ENCODE data around the gene TASP1. TPM values are rescaled to one million over a fixed set of nuclear protein-coding genes. Genes with fewer than 3 reads are reported as not detected.
"Not testable (repeated sequence)": the region's sequence is repeated elsewhere in the genome, so short reads cannot be mapped to it uniquely, and the experiment has no call there.

TASP1 gene
- total and polyA plus RNA-seq, 2 experiments from 2014 or later: 7.6 to 8.4 TPM

DNA sequence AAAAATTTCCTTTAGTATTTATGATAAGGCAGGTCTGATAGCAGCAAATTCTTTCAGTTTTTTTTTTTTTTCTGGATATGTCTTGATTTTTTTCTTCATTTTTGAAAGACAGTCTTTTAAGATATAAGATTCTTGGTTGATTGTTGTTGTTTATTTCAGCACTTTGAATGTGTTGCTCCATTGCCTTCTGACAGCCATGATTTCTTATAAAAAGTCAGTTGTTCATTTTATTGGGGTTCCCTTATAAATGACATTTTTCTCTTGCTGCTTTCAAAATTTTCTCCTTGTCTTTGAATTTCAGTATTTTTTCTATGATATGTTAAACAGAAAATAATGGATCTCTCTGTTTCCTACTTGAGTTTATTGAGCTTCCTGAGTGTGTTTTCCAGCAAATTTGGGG, 265.3 kb downstream of the TASP1 start:
- H3K36me3 ChIP-seq (ENCODE audit: low read depth): no peaks in the 10 kb centered on the region
- H3K79me2 ChIP-seq (ENCODE audit: insufficient read depth): no peaks in the 10 kb centered on the region
- no peak overlapping the region for H3K4me3 ChIP-seq
- in situ Hi-C loops (cut with MboI): no loop called here
- H3K9ac ChIP-seq: no peak overlapping the region
- H3F3A ChIP-seq (ENCODE audit: insufficient read depth): no peaks in the 10 kb centered on the region
- no peak overlapping the region for H3K4me2 ChIP-seq (ENCODE audit: unreplicated experiment)
- H2AFZ ChIP-seq: no peak overlapping the region
- no peaks in the 10 kb centered on the region for H3K27me3 ChIP-seq (replicated peaks; ENCODE audit: insufficient read depth)
- no peaks in the 10 kb centered on the region; the same call in 1 of the 2 replicates for H3K9me2 ChIP-seq (ENCODE audit: insufficient read depth)
- no peak for DNase-seq
- no peaks in the 10 kb centered on the region for H3K9me3 ChIP-seq (ENCODE audit: low read depth)
- H4K20me1 ChIP-seq (ENCODE audit: insufficient read depth): no peaks in the 10 kb centered on the region
- no peaks in the 10 kb centered on the region for H3K4me1 ChIP-seq (ENCODE audit: insufficient read depth)
- TF ChIP-seq EZH2 (IDR thresholded peaks at IDR 0.05; ENCODE audit: insufficient read depth, poor library complexity, severe bottlenecking): no peak
- TF ChIP-seq EZH2phosphoT487 (IDR thresholded peaks at IDR 0.05; ENCODE audit: insufficient read depth, low read depth): no peak
- H3K27ac ChIP-seq: no peak overlapping the region

- Histone ChIP-seq H3K79me2 (ENCODE audit: insufficient read depth) (no peaks in the 10 kb centered on the region), H2AFZ (no peak overlapping the region), H3K9ac (no peak overlapping the region), H3K4me1 (ENCODE audit: insufficient read depth) (no peaks in the 10 kb centered on the region), H3K27me3 (replicated peaks; ENCODE audit: insufficient read depth) (no peaks in the 10 kb centered on the region), H4K20me1 (ENCODE audit: insufficient read depth) (no peaks in the 10 kb centered on the region), H3K36me3 (ENCODE audit: low read depth) (no peaks in the 10 kb centered on the region), H3K4me2 (ENCODE audit: unreplicated experiment) (no peak overlapping the region), H3K27ac (no peak overlapping the region), H3K9me3 (ENCODE audit: low read depth) (no peaks in the 10 kb centered on the region), H3K9me2 (ENCODE audit: insufficient read depth) (no peaks in the 10 kb centered on the region), H3K4me3 (no peak overlapping the region), H3F3A (ENCODE audit: insufficient read depth) (no peaks in the 10 kb centered on the region)
- WGBS, 2 experiments (ENCODE audit: low coverage in 1 of 2, low lambda C conversion rate in 2 of 2, missing lambda C conversion rate in 2 of 2): 59 to 61% methylated on average over 6 of the region's 6 CpGs
- TF ChIP-seq EZH2phosphoT487 (IDR thresholded peaks at IDR 0.05; ENCODE audit: insufficient read depth, low read depth) (no peak), EZH2 (IDR thresholded peaks at IDR 0.05; ENCODE audit: insufficient read depth, poor library complexity, severe bottlenecking) (no peak)
- DNase-seq: no peak
- in situ Hi-C loops (cut with MboI): no loop called here
These were observed 274.2 kb downstream of the TASP1 start for GRCh38 chr20:13364278-13365170.

- H3K9ac ChIP-seq: no peak overlapping the region
- no peak overlapping the region for H3K4me3 ChIP-seq
- in situ Hi-C loops (cut with MboI): no loop called here
- H3K4me1 ChIP-seq (ENCODE audit: insufficient read depth): no peaks in the 10 kb centered on the region
- H3K9me3 ChIP-seq (ENCODE audit: low read depth): no peaks in the 10 kb centered on the region
- H2AFZ ChIP-seq: no peak overlapping the region
- no peaks in the 10 kb centered on the region for H3K79me2 ChIP-seq (ENCODE audit: insufficient read depth)
- H3K4me2 ChIP-seq (ENCODE audit: unreplicated experiment): no peak overlapping the region
- no peaks in the 10 kb centered on the region for H3K36me3 ChIP-seq (ENCODE audit: low read depth)
- H3K9me2 ChIP-seq (ENCODE audit: insufficient read depth): no peaks in the 10 kb centered on the region
- TF ChIP-seq EZH2 (IDR thresholded peaks at IDR 0.05; ENCODE audit: insufficient read depth, poor library complexity, severe bottlenecking) (no peak), EZH2phosphoT487 (IDR thresholded peaks at IDR 0.05; ENCODE audit: insufficient read depth, low read depth) (no peak)
- H4K20me1 ChIP-seq (ENCODE audit: insufficient read depth): no peaks in the 10 kb centered on the region
- no peaks in the 10 kb centered on the region for H3F3A ChIP-seq (ENCODE audit: insufficient read depth)
- no peaks in the 10 kb centered on the region for H3K27me3 ChIP-seq (replicated peaks; ENCODE audit: insufficient read depth)
- no peak overlapping the region for H3K27ac ChIP-seq
- no peak for DNase-seq
These were observed 275.3 kb downstream of the TASP1 start for GRCh38 chr20:13363473-13363872.

- H3K4me1 ChIP-seq (ENCODE audit: insufficient read depth); H3K4me2 ChIP-seq (ENCODE audit: unreplicated experiment); H3K79me2 ChIP-seq (ENCODE audit: insufficient read depth); H3K9me3 ChIP-seq (ENCODE audit: low read depth); H2AFZ ChIP-seq; H3K36me3 ChIP-seq (ENCODE audit: low read depth); H3K9me2 ChIP-seq (ENCODE audit: insufficient read depth); H3F3A ChIP-seq (ENCODE audit: insufficient read depth); H3K27me3 ChIP-seq (replicated peaks; ENCODE audit: insufficient read depth); in situ Hi-C loops (cut with MboI); DNase-seq; H3K9ac ChIP-seq; H4K20me1 ChIP-seq (ENCODE audit: insufficient read depth); H3K4me3 ChIP-seq; H3K27ac ChIP-seq: not testable (repeated sequence)
- 72 to 73% methylated on average over 3 of the region's 5 CpGs for WGBS, 2 experiments (ENCODE audit: low coverage in 1 of 2, low lambda C conversion rate in 2 of 2, missing lambda C conversion rate in 2 of 2)
These were observed 276.6 kb downstream of the TASP1 start for GRCh38 chr20:13362165-13362564.

DNA sequence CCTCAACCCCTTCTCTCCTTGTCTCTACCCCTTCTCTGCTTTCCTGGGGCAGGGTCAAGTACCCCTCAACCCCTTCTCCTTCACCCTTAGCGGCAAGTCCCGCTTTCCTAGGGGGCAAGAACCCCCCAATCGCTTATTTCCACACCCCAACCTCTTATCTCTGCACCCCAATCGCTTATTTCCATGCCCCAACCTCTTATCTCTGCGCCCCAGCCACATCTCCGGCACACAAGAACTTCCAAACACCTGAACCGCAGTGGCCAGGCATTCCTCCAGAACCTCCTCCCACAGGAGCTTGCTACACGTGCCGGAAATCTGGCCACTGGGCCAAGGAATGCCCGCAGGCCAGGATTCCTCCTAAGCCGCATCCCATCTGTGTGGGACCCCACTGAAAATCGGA, 279.8 kb downstream of the TASP1 start:
- H3K9me3 ChIP-seq (ENCODE audit: low read depth); H3K9ac ChIP-seq; H3K27me3 ChIP-seq (replicated peaks; ENCODE audit: insufficient read depth); H3K27ac ChIP-seq; H4K20me1 ChIP-seq (ENCODE audit: insufficient read depth); H3K4me2 ChIP-seq (ENCODE audit: unreplicated experiment); H3K36me3 ChIP-seq (ENCODE audit: low read depth); H2AFZ ChIP-seq; H3K9me2 ChIP-seq (ENCODE audit: insufficient read depth); H3K79me2 ChIP-seq (ENCODE audit: insufficient read depth); DNase-seq; H3K4me3 ChIP-seq; in situ Hi-C loops (cut with MboI); H3F3A ChIP-seq (ENCODE audit: insufficient read depth); H3K4me1 ChIP-seq (ENCODE audit: insufficient read depth): not testable (repeated sequence)
- 75 to 77% methylated on average over 11 to 12 of the region's 12 CpGs for whole genome bisulfite sequencing, 2 experiments (ENCODE audit: low coverage in 1 of 2, low lambda C conversion rate in 2 of 2, missing lambda C conversion rate in 2 of 2)

GRCh38 chr20:13357782-13358181, 280.9 kb downstream of the TASP1 start:
- H3K9ac ChIP-seq; H3K79me2 ChIP-seq (ENCODE audit: insufficient read depth); DNase-seq; H3K4me3 ChIP-seq; H3K27ac ChIP-seq; H3K9me2 ChIP-seq (ENCODE audit: insufficient read depth); H4K20me1 ChIP-seq (ENCODE audit: insufficient read depth); H3K27me3 ChIP-seq (replicated peaks; ENCODE audit: insufficient read depth); H3K4me2 ChIP-seq (ENCODE audit: unreplicated experiment); H2AFZ ChIP-seq; in situ Hi-C loops (cut with MboI); H3K4me1 ChIP-seq (ENCODE audit: insufficient read depth); H3K36me3 ChIP-seq (ENCODE audit: low read depth); H3K9me3 ChIP-seq (ENCODE audit: low read depth); H3F3A ChIP-seq (ENCODE audit: insufficient read depth): not testable (repeated sequence)
- 81 to 84% methylated on average over 6 of the region's 6 CpGs for WGBS, 2 experiments (ENCODE audit: low coverage in 1 of 2, low lambda C conversion rate in 2 of 2, missing lambda C conversion rate in 2 of 2)
